ENCODE data around the gene GARS1.

Gene GARS1

GRCh38 chr7:30667172-30667571 is 72.5 kb downstream of the GARS1 start:
- DNase-seq (ENCODE audit: low read depth, low spot score): no peak
- Histone ChIP-seq H3K27ac (no peak overlapping the region), H3K36me3 (ENCODE audit: insufficient read depth, low read length) (no peaks in the 10 kb centered on the region), H3K9me3 (ENCODE audit: low read depth, low read length) (no peaks in the 10 kb centered on the region), H3K9ac (ENCODE audit: insufficient read length) (no peak overlapping the region), H3K4me3 (no peak overlapping the region)
- no peak for TF ChIP-seq FOXP2 (optimal IDR thresholded peaks at IDR 0.05; ENCODE audit: control extremely low read depth, extremely low read length, insufficient read depth)
- no peak for TF ChIP-seq EZH2 (IDR thresholded peaks at IDR 0.05)
- TF ChIP-seq POLR2AphosphoS5 (IDR thresholded peaks at IDR 0.05; ENCODE audit: borderline replicate concordance, low read depth, low read length): no peak

DNA sequence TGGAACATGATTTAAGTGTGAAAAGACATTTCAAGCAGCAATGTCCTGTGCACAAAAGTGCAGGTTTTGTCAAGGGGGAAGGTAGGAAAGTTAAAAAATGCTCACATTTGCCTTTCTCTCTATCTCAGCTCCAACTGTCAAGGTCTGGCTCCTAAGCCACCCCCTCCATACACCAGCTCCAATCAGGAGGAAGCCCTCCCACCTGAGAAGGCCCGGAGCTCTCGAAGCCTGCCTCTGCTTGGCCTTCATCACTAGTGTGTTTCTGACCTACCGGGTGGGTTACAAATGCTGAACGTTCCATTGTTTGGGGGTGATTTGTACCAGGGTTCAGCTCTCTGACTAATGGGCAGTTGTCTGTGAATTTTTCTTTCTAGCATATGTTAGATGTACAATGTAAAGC is 73.4 kb downstream of the GARS1 start:
- Histone ChIP-seq H3K9ac (ENCODE audit: insufficient read length) (no peak overlapping the region), H3K27ac (no peak overlapping the region), H3K4me3 (no peak overlapping the region), H3K36me3 (ENCODE audit: insufficient read depth, low read length) (no peaks in the 10 kb centered on the region), H3K9me3 (ENCODE audit: low read depth, low read length) (no peaks in the 10 kb centered on the region)
- no peak for DNase-seq (ENCODE audit: low read depth, low spot score)
- TF ChIP-seq POLR2AphosphoS5 (IDR thresholded peaks at IDR 0.05; ENCODE audit: borderline replicate concordance, low read depth, low read length) (no peak), FOXP2 (optimal IDR thresholded peaks at IDR 0.05; ENCODE audit: control extremely low read depth, extremely low read length, insufficient read depth) (no peak), EZH2 (IDR thresholded peaks at IDR 0.05) (no peak)

GRCh38 chr7:30671793-30672465 is 77.3 kb downstream of the GARS1 start:
- TF ChIP-seq POLR2AphosphoS5 (IDR thresholded peaks at IDR 0.05; ENCODE audit: borderline replicate concordance, low read depth, low read length): no peak
- TF ChIP-seq EZH2 (IDR thresholded peaks at IDR 0.05): no peak
- no peak for TF ChIP-seq FOXP2 (optimal IDR thresholded peaks at IDR 0.05; ENCODE audit: control extremely low read depth, extremely low read length, insufficient read depth)
- DNase-seq (ENCODE audit: low read depth, low spot score): peak; percentile 28

DNA sequence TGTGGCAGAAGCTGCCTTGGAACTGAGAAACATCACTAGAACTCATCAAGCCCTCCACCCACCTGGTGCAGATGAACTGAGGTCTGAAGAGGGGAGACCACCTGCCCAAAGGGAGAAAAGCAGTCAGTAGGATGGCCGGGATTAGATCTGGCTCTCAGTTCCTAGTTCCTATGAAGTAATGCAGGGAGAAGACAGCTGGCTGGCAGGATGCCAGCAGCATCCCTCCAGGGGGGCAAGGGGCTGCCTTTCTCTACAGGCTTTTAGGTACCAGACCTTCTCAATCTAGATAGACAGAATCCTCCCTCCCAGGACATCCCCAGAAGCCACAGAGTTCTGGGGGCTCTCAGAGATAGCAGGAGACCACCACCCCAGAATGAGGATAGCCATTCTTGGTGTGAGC is 79.7 kb downstream of the GARS1 start:
- DNase-seq (ENCODE audit: low read depth, low spot score): no peak
- Histone ChIP-seq H3K9me3 (ENCODE audit: low read depth, low read length) (no peaks in the 10 kb centered on the region), H3K36me3 (ENCODE audit: insufficient read depth, low read length) (no peaks in the 10 kb centered on the region), H3K9ac (ENCODE audit: insufficient read length) (no peak overlapping the region), H3K4me3 (no peak overlapping the region), H3K27ac (no peak overlapping the region)
- TF ChIP-seq POLR2AphosphoS5 (IDR thresholded peaks at IDR 0.05; ENCODE audit: borderline replicate concordance, low read depth, low read length) (no peak), EZH2 (IDR thresholded peaks at IDR 0.05) (no peak), FOXP2 (optimal IDR thresholded peaks at IDR 0.05; ENCODE audit: control extremely low read depth, extremely low read length, insufficient read depth) (no peak)

More at GRCh38 chr7:30671793-30672465, 77.3 kb downstream of the GARS1 start:
- H3K9ac ChIP-seq (ENCODE audit: insufficient read length): no peak overlapping the region
- H3K36me3 ChIP-seq (ENCODE audit: insufficient read depth, low read length): no peaks in the 10 kb centered on the region
- H3K9me3 ChIP-seq (ENCODE audit: low read depth, low read length): no peaks in the 10 kb centered on the region
- H3K27ac ChIP-seq: no peak overlapping the region
- H3K4me3 ChIP-seq: no peak overlapping the region

- H3K27ac ChIP-seq: no peak overlapping the region
- no peaks in the 10 kb centered on the region for H3K36me3 ChIP-seq (ENCODE audit: insufficient read depth, low read length)
- no peak for DNase-seq (ENCODE audit: low read depth, low spot score)
- H3K4me3 ChIP-seq: no peak overlapping the region
- TF ChIP-seq EZH2 (IDR thresholded peaks at IDR 0.05) (no peak), POLR2AphosphoS5 (IDR thresholded peaks at IDR 0.05; ENCODE audit: borderline replicate concordance, low read depth, low read length) (no peak), FOXP2 (optimal IDR thresholded peaks at IDR 0.05; ENCODE audit: control extremely low read depth, extremely low read length, insufficient read depth) (no peak)
- no peak overlapping the region for H3K9ac ChIP-seq (ENCODE audit: insufficient read length)
- H3K9me3 ChIP-seq (ENCODE audit: low read depth, low read length): no peaks in the 10 kb centered on the region
These were observed 80.2 kb downstream of the GARS1 start for GRCh38 chr7:30674876-30675275.

- no peak overlapping the region for H3K4me3 ChIP-seq
- no peaks in the 10 kb centered on the region for H3K9me3 ChIP-seq (ENCODE audit: low read depth, low read length)
- H3K36me3 ChIP-seq (ENCODE audit: insufficient read depth, low read length): no peaks in the 10 kb centered on the region
- H3K27ac ChIP-seq: no peak overlapping the region
- TF ChIP-seq EZH2 (IDR thresholded peaks at IDR 0.05) (no peak), POLR2AphosphoS5 (IDR thresholded peaks at IDR 0.05; ENCODE audit: borderline replicate concordance, low read depth, low read length) (no peak), FOXP2 (optimal IDR thresholded peaks at IDR 0.05; ENCODE audit: control extremely low read depth, extremely low read length, insufficient read depth) (no peak)
- no peak overlapping the region for H3K9ac ChIP-seq (ENCODE audit: insufficient read length)
- DNase-seq (ENCODE audit: low read depth, low spot score): no peak
These were observed 84.1 kb downstream of the GARS1 start for GRCh38 chr7:30678805-30679204.

DNA sequence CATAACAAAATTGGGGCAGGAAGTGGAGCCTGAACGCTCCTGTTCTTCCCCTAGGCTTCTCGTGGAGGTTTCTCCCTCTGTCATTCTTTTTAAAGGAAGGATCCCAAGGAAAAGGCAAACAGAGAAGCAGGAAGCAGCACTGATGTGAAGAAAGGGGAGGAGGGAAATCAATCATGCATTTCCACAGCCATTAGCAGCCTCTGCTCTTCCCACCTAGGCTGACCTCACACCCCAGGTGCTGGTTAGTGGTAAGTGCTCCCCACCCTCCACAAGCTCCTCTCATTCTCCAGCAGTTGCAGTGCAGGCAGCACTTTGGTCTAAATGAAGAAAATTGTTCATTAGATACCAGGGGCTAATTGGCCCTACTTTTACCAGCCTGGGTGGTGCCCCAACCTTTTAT is 85.0 kb downstream of the GARS1 start:
- Histone ChIP-seq H3K9ac (ENCODE audit: insufficient read length) (no peak overlapping the region), H3K4me3 (no peak overlapping the region), H3K36me3 (ENCODE audit: insufficient read depth, low read length) (no peaks in the 10 kb centered on the region), H3K27ac (no peak overlapping the region), H3K9me3 (ENCODE audit: low read depth, low read length) (no peaks in the 10 kb centered on the region)
- no peak for TF ChIP-seq POLR2AphosphoS5 (IDR thresholded peaks at IDR 0.05; ENCODE audit: borderline replicate concordance, low read depth, low read length)
- TF ChIP-seq FOXP2 (optimal IDR thresholded peaks at IDR 0.05; ENCODE audit: control extremely low read depth, extremely low read length, insufficient read depth): no peak
- TF ChIP-seq EZH2 (IDR thresholded peaks at IDR 0.05): no peak
- no peak for DNase-seq (ENCODE audit: low read depth, low spot score)

GRCh38 chr7:30681331-30681797 is 86.7 kb downstream of the GARS1 start:
- no peaks in the 10 kb centered on the region for H3K9me3 ChIP-seq (ENCODE audit: low read depth, low read length)
- DNase-seq (ENCODE audit: low read depth, low spot score): no peak
- no peak for TF ChIP-seq FOXP2 (optimal IDR thresholded peaks at IDR 0.05; ENCODE audit: control extremely low read depth, extremely low read length, insufficient read depth)
- TF ChIP-seq POLR2AphosphoS5 (IDR thresholded peaks at IDR 0.05; ENCODE audit: borderline replicate concordance, low read depth, low read length): no peak
- no peak for TF ChIP-seq EZH2 (IDR thresholded peaks at IDR 0.05)

More at GRCh38 chr7:30681331-30681797, 86.7 kb downstream of the GARS1 start:
- Histone ChIP-seq H3K27ac (no peak overlapping the region), H3K9ac (ENCODE audit: insufficient read length) (no peak overlapping the region), H3K4me3 (no peak overlapping the region), H3K36me3 (ENCODE audit: insufficient read depth, low read length) (no peaks in the 10 kb centered on the region)

All from SK-N-MC (cell line).